Activated CD4-positive, alpha-beta T cell treated with anti-CD3 and anti-CD28 coated beads, Interleukin-2, amount 10 ng/mL, durations not matched to agents 24 days and 14 days (primary cell): ENCODE data around the gene DDX10. TPM values are rescaled to one million over a fixed set of nuclear protein-coding genes. Genes with fewer than 3 reads are reported as not detected.

Experiments
- DNase-seq: peaks from one replicate; pipeline ENCODE4 v3.0.0; 2022
- H3K27ac Mint-ChIP-seq: one replicate; pipeline ENCODE4 v1.8.0; 2022; ENCODE audit warnings: mild to moderate bottlenecking, mixed read lengths
- H3K27me3 Mint-ChIP-seq: one replicate; pipeline ENCODE4 v1.8.0; 2022; ENCODE audit warnings: mixed read lengths
- H3K36me3 Mint-ChIP-seq: one replicate; pipeline ENCODE4 v1.8.0; 2022; ENCODE audit warnings: low read depth, mild to moderate bottlenecking, mixed read lengths
- H3K4me1 Mint-ChIP-seq: one replicate; pipeline ENCODE4 v1.8.0; 2021; ENCODE audit warnings: mixed read lengths
- H3K4me3 Mint-ChIP-seq: one replicate; pipeline ENCODE4 v1.8.0; 2022; ENCODE audit warnings: mild to moderate bottlenecking, moderate library complexity, mixed read lengths
- H3K9me3 Mint-ChIP-seq: one replicate; pipeline ENCODE4 v1.8.0; 2021; ENCODE audit warnings: mixed read lengths
- intact Hi-C: fragments of 100-400 bp; cut with micrococcal nuclease; formaldehyde crosslinking; loops from one replicate; pipeline ENCODE4 v1.15.1; 2023
- total RNA-seq: library from RNA; stranded (reverse); gene quantifications from 2 replicates; pipeline ENCODE4 v1.2.3, GENCODE V29; 2022

DDX10 gene
- total RNA-seq, result 68.9 and 71.6 TPM in 2 replicates

- intact Hi-C loops, result loop anchor here (2.0 to 5.0 kb wide), 4 partner anchors 72 to 656 kb away; partner anchors contain the start of genes ATM, CUL5, EXPH5 and NPAT
- peaks cover 38% of the 10 kb centered on the region for H3K4me1 Mint-ChIP-seq
- no peaks in the 10 kb centered on the region for H3K9me3 Mint-ChIP-seq
Observed at GRCh38 chr11:108664730-108665525, at the start of gene DDX10. Gene DDX10, plus strand, starts transcription at chr11:108665069. Its CDS starts 85 bp downstream, at chr11:108665154.

GRCh38 chr11:108616549-108616948 is 48.3 kb upstream of the DDX10 start:
- Mint-ChIP-seq H3K9me3 (no peaks in the 10 kb centered on the region), H3K4me1 (peaks cover 7% of the 10 kb centered on the region), H3K36me3 (no peaks in the 10 kb centered on the region), H3K27me3 (peaks cover 15% of the 10 kb centered on the region), H3K27ac (no peak overlapping the region), H3K4me3 (no peak overlapping the region)
- no peak for DNase-seq
- intact Hi-C loops, result no loop called here

More at GRCh38 chr11:108664730-108665525, at the start of gene DDX10:
- peak within 1 kb of the TSS; percentile 97 for H3K4me3 Mint-ChIP-seq
- peaks cover 10% of the 10 kb centered on the region for H3K27me3 Mint-ChIP-seq
- peak; percentile 100 for DNase-seq
- H3K36me3 Mint-ChIP-seq, result peaks cover 25% of the 10 kb centered on the region
- H3K27ac Mint-ChIP-seq, result peak within 1 kb of the TSS; percentile 99

- no peaks in the 10 kb centered on the region for H3K9me3 Mint-ChIP-seq
- no peaks in the 10 kb centered on the region for H3K36me3 Mint-ChIP-seq
- H3K4me1 Mint-ChIP-seq, result peaks cover 8% of the 10 kb centered on the region
- no peak overlapping the region for H3K27ac Mint-ChIP-seq
- peaks cover 15% of the 10 kb centered on the region for H3K27me3 Mint-ChIP-seq
- no peak overlapping the region for H3K4me3 Mint-ChIP-seq
- DNase-seq, result no peak
- intact Hi-C loops, result no loop called here
Observed at GRCh38 chr11:108617055-108617454, 47.8 kb upstream of the DDX10 start.

- Mint-ChIP-seq H3K9me3 (no peaks in the 10 kb centered on the region), H3K4me1 (peaks cover 8% of the 10 kb centered on the region), H3K27ac (no peak overlapping the region), H3K36me3 (no peaks in the 10 kb centered on the region), H3K4me3 (no peak overlapping the region), H3K27me3 (peaks cover 18% of the 10 kb centered on the region)
- intact Hi-C loops, result no loop called here
- DNase-seq, result no peak
Observed at GRCh38 chr11:108618529-108618928, 46.3 kb upstream of the DDX10 start.

- Mint-ChIP-seq H3K36me3 (no peaks in the 10 kb centered on the region), H3K4me1 (peaks cover 17% of the 10 kb centered on the region), H3K27ac (peak overlapping the region; percentile 3), H3K9me3 (no peaks in the 10 kb centered on the region), H3K4me3 (no peak overlapping the region), H3K27me3 (peaks cover 17% of the 10 kb centered on the region)
- intact Hi-C loops, result loop anchor here (1.0 to 2.0 kb wide), 3 partner anchors 112 to 396 kb away; partner anchors contain the start of gene C11orf65
- DNase-seq, result no peak
Observed at GRCh38 chr11:108620958-108621772, 43.7 kb upstream of the DDX10 start.

GRCh38 chr11:108622341-108622740 is 42.5 kb upstream of the DDX10 start:
- Mint-ChIP-seq H3K36me3 (no peaks in the 10 kb centered on the region), H3K27me3 (peaks cover 16% of the 10 kb centered on the region), H3K4me3 (no peak overlapping the region), H3K9me3 (no peaks in the 10 kb centered on the region), H3K4me1 (peaks cover 17% of the 10 kb centered on the region), H3K27ac (no peak overlapping the region)
- no peak for DNase-seq
- intact Hi-C loops, result no loop called here

- intact Hi-C loops, result no loop called here
- H3K27ac Mint-ChIP-seq, result no peak overlapping the region
- H3K4me3 Mint-ChIP-seq, result no peak overlapping the region
- peaks cover 17% of the 10 kb centered on the region for H3K4me1 Mint-ChIP-seq
- no peaks in the 10 kb centered on the region for H3K9me3 Mint-ChIP-seq
- H3K27me3 Mint-ChIP-seq, result peaks cover 8% of the 10 kb centered on the region
- H3K36me3 Mint-ChIP-seq, result no peaks in the 10 kb centered on the region
- DNase-seq, result no peak
Observed at GRCh38 chr11:108624196-108624925, 40.5 kb upstream of the DDX10 start.

GRCh38 chr11:108628326-108628725 is 36.5 kb upstream of the DDX10 start:
- Mint-ChIP-seq H3K27ac (no peak overlapping the region), H3K9me3 (no peaks in the 10 kb centered on the region), H3K27me3 (peaks cover 19% of the 10 kb centered on the region), H3K4me3 (no peak overlapping the region), H3K4me1 (peaks cover 9% of the 10 kb centered on the region), H3K36me3 (no peaks in the 10 kb centered on the region)
- intact Hi-C loops, result no loop called here
- DNase-seq, result no peak

GRCh38 chr11:108628812-108629211 is 36.1 kb upstream of the DDX10 start:
- Mint-ChIP-seq H3K27ac (no peak overlapping the region), H3K9me3 (no peaks in the 10 kb centered on the region), H3K36me3 (no peaks in the 10 kb centered on the region), H3K27me3 (peaks cover 18% of the 10 kb centered on the region), H3K4me1 (peaks cover 9% of the 10 kb centered on the region), H3K4me3 (no peak overlapping the region)
- no peak for DNase-seq
- intact Hi-C loops, result no loop called here

- H3K27me3 Mint-ChIP-seq, result peaks cover 19% of the 10 kb centered on the region
- peaks cover 8% of the 10 kb centered on the region for H3K4me1 Mint-ChIP-seq
- no peaks in the 10 kb centered on the region for H3K9me3 Mint-ChIP-seq
- no peaks in the 10 kb centered on the region for H3K36me3 Mint-ChIP-seq
- H3K4me3 Mint-ChIP-seq, result no peak overlapping the region
- no peak overlapping the region for H3K27ac Mint-ChIP-seq
- intact Hi-C loops, result no loop called here
- no peak for DNase-seq
Observed at GRCh38 chr11:108629274-108629673, 35.6 kb upstream of the DDX10 start.

- no peaks in the 10 kb centered on the region for H3K36me3 Mint-ChIP-seq
- peaks cover 30% of the 10 kb centered on the region for H3K27me3 Mint-ChIP-seq
- no peak overlapping the region for H3K4me3 Mint-ChIP-seq
- no peaks in the 10 kb centered on the region for H3K4me1 Mint-ChIP-seq
- intact Hi-C loops, result no loop called here
- H3K9me3 Mint-ChIP-seq, result no peaks in the 10 kb centered on the region
- H3K27ac Mint-ChIP-seq, result no peak overlapping the region
- no peak for DNase-seq
Observed at GRCh38 chr11:108632041-108632704, 32.7 kb upstream of the DDX10 start.

- no peaks in the 10 kb centered on the region for H3K36me3 Mint-ChIP-seq
Observed at GRCh38 chr11:108635106-108635505, 29.8 kb upstream of the DDX10 start.

GRCh38 chr11:108636222-108636621 is 28.6 kb upstream of the DDX10 start:
- Mint-ChIP-seq H3K27me3 (peaks cover 39% of the 10 kb centered on the region), H3K4me3 (no peak overlapping the region), H3K27ac (no peak overlapping the region), H3K36me3 (no peaks in the 10 kb centered on the region), H3K9me3 (no peaks in the 10 kb centered on the region), H3K4me1 (no peaks in the 10 kb centered on the region)
- no peak for DNase-seq
- intact Hi-C loops, result no loop called here

More at GRCh38 chr11:108635106-108635505, 29.8 kb upstream of the DDX10 start:
- Mint-ChIP-seq H3K9me3 (no peaks in the 10 kb centered on the region), H3K4me3 (no peak overlapping the region), H3K4me1 (no peaks in the 10 kb centered on the region), H3K27me3 (peaks cover 42% of the 10 kb centered on the region), H3K27ac (no peak overlapping the region)
- intact Hi-C loops, result no loop called here
- DNase-seq, result peak; percentile 4
